ENCODE data around the gene LCAT. TPM values are rescaled to one million over a fixed set of nuclear protein-coding genes. Genes with fewer than 3 reads are reported as not detected.

LCAT gene
- total and polyA plus RNA-seq, 9 of the 15 experiments (the other 6 are each of a cell fraction or from before 2014, with no cell fraction given), result 0.46 to 21.0 (median 5.0) TPM

DNA sequence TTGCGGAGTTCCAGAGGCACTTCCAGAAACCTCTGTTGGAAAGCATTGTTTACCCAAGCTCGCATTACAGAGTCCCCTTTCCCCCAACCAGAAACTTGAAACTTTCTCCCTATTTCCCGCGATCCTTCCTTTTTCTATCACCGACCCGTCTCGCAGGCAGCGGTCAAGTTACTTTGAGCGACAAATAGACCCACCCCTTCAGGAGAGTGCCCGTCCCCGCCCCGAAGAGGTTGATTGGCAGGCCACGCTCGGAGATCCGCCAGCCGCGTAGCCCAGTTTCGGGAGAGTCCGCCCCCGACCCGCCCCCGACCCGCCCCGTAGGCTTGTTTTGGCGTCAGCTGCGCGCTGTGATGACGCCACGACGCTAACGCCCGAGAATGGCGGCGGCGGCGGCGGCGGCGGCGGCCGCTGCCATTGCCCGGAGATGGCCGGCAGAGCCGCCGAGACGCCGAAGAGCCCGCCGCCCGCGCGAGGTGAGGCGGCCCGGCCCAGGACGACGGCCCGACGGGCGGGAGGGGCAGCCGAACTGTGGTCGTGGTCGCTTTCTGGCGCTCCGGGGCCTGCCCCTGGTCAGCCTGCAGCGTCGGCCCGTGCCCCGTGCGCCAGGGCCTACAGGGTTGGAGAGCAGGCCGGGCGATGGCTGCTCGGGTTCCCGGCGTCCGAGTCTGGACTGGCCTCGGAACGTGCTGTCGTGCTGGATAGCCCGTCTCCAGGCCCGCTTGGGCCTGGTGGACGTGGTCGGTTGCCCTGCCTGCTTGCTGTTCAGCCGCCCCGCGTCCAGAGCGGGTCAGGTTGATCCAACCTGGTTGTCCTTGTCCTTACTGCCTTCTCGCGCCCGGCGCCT, 50.8 kb downstream of the LCAT start, which contains the start of gene PSKH1 (continued):
- TF ChIP-seq, protein P1, sequence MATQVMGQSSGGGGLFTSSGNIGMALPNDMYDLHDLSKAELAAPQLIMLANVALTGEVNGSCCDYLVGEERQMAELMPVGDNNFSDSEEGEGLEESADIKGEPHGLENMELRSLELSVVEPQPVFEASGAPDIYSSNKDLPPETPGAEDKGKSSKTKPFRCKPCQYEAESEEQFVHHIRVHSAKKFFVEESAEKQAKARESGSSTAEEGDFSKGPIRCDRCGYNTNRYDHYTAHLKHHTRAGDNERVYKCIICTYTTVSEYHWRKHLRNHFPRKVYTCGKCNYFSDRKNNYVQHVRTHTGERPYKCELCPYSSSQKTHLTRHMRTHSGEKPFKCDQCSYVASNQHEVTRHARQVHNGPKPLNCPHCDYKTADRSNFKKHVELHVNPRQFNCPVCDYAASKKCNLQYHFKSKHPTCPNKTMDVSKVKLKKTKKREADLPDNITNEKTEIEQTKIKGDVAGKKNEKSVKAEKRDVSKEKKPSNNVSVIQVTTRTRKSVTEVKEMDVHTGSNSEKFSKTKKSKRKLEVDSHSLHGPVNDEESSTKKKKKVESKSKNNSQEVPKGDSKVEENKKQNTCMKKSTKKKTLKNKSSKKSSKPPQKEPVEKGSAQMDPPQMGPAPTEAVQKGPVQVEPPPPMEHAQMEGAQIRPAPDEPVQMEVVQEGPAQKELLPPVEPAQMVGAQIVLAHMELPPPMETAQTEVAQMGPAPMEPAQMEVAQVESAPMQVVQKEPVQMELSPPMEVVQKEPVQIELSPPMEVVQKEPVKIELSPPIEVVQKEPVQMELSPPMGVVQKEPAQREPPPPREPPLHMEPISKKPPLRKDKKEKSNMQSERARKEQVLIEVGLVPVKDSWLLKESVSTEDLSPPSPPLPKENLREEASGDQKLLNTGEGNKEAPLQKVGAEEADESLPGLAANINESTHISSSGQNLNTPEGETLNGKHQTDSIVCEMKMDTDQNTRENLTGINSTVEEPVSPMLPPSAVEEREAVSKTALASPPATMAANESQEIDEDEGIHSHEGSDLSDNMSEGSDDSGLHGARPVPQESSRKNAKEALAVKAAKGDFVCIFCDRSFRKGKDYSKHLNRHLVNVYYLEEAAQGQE (IDR thresholded peaks at IDR 0.05; ENCODE audit: borderline replicate concordance), result no peak
- TF ChIP-seq, protein P1 (CRISPR knock-in tag; IDR thresholded peaks at IDR 0.05; ENCODE audit: low read depth), result peak; percentile 81
- TF ChIP-seq, protein P2, sequence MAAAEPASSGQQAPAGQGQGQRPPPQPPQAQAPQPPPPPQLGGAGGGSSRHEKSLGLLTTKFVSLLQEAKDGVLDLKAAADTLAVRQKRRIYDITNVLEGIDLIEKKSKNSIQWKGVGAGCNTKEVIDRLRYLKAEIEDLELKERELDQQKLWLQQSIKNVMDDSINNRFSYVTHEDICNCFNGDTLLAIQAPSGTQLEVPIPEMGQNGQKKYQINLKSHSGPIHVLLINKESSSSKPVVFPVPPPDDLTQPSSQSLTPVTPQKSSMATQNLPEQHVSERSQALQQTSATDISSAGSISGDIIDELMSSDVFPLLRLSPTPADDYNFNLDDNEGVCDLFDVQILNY (CRISPR knock-in tag; IDR thresholded peaks at IDR 0.05), result no peak
- TF ChIP-seq RBM17 (IDR thresholded peaks at IDR 0.05; ENCODE audit: borderline replicate concordance, low read depth, low read length) (no peak), CBX8 (IDR thresholded peaks at IDR 0.05; ENCODE audit: borderline replicate concordance, extremely low read depth, low read depth, low read length, poor library complexity, severe bottlenecking) (no peak), SP1 (CRISPR knock-in tag; IDR thresholded peaks at IDR 0.05) (peak; percentile 57), PTRF (tag; IDR thresholded peaks at IDR 0.05) (no peak), TFAM (CRISPR knock-in tag; conservative IDR thresholded peaks at IDR 0.05) (no peak), ELF1 (tag; IDR thresholded peaks at IDR 0.05) (no peak), ARID1B (IDR thresholded peaks at IDR 0.05) (no peak), ZKSCAN1 (IDR thresholded peaks at IDR 0.05; ENCODE audit: low read depth, low read length) (no peak), ZNF707 (CRISPR knock-in tag; conservative IDR thresholded peaks at IDR 0.05) (no peak), HMG20A (CRISPR knock-in tag; conservative IDR thresholded peaks at IDR 0.05) (no peak), LARP7 (IDR thresholded peaks at IDR 0.05) (no peak), KLF1 (tag; IDR thresholded peaks at IDR 0.05) (no peak)
- TF ChIP-seq, protein P3, sequence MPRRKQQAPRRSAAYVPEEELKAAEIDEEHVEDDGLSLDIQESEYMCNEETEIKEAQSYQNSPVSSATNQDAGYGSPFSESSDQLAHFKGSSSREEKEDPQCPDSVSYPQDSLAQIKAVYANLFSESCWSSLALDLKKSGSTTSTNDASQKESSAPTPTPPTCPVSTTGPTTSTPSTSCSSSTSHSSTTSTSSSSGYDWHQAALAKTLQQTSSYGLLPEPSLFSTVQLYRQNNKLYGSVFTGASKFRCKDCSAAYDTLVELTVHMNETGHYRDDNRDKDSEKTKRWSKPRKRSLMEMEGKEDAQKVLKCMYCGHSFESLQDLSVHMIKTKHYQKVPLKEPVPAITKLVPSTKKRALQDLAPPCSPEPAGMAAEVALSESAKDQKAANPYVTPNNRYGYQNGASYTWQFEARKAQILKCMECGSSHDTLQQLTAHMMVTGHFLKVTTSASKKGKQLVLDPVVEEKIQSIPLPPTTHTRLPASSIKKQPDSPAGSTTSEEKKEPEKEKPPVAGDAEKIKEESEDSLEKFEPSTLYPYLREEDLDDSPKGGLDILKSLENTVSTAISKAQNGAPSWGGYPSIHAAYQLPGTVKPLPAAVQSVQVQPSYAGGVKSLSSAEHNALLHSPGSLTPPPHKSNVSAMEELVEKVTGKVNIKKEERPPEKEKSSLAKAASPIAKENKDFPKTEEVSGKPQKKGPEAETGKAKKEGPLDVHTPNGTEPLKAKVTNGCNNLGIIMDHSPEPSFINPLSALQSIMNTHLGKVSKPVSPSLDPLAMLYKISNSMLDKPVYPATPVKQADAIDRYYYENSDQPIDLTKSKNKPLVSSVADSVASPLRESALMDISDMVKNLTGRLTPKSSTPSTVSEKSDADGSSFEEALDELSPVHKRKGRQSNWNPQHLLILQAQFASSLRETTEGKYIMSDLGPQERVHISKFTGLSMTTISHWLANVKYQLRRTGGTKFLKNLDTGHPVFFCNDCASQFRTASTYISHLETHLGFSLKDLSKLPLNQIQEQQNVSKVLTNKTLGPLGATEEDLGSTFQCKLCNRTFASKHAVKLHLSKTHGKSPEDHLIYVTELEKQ (CRISPR knock-in tag; IDR thresholded peaks at IDR 0.05), result no peak
